D341Med (cell line): ENCODE data around the gene ZNF853.
"Not testable (repeated sequence)": the region's sequence is repeated elsewhere in the genome, so short reads cannot be mapped to it uniquely, and the experiment has no call there.

ENCODE experiments used
- DNase-seq: peaks from one replicate; pipeline ENCODE4 v3.0.0; 2012; ENCODE audit warnings: low spot score

ZNF853 gene

DNA sequence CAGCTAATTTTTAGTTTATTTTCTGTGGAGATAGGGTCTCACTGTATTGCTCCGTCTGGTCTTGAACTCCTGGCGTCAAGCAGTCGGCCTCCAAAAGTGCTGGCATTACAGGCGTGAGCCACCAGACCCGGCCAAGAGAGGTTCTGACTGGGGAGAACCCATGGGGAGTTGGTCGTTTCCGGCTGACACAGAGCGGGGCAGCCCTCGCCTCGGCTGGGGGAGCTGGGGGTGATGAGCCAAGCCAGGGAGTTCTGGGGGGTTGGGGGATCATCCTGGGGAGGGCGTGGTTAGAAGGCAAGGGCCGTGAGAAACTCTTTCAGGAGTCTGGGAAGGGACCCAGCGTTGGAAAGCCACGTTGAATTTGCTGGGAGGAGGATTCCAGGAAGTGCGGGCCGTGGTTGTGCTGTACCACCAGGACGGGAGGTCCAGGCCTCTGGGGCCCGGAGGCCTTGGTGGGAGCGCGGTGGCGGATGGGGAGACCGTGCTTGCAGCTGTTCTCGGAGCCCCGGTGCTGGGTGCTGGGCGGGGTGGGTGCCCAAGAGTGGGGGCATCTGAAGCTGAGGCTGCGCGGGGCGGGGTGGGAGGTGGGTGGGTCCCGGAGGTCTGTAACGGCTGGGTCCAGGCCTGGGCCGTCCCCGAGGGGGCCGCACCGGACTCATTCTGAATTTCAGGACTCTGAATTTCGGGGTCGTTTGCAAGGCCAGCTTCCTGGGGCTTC, 8.4 kb upstream of the ZNF853 start:
- peak; percentile 20 for DNase-seq

DNA sequence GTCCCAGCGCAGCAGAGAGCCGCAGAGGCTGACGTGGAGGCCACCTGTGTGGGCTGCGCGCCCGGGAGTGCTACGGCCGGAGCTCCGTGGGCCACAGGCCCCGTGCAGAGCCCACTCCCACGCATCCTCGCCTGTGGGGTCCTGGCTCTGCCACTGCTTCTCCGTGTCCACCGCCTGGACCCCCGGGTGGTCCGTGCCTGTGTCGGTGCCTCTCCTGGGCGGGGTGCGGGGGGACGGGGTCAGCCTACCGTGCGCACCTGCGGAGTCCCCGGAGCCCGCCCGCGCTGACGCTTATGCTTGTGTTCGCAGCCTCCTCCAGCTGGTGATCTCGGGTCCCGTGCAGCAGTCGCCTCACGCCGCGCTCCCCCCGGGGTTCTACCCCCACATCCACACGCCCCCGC, 7.8 kb upstream of the ZNF853 start:
- DNase-seq, result peak; percentile 25

DNA sequence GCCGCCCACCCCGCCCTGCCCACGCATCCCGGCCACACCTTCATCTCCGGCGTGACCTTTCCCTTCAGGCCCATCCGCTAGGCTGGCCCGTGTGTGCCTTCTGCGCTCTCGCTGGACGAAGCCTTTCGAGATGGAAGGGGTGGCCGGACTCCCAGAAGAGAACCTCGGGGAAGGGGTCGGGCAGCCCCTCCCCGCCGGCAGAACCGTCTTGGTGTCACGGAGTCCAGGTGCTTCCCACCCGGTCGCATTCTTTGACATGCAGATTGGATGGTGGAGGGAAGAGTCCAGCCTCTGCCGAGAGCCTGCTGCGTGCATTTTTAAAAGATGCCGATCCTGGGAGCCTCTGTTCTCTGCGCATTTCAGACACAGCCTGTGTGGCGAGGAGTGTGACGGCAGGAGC, 7.3 kb upstream of the ZNF853 start:
- no peak for DNase-seq

DNA sequence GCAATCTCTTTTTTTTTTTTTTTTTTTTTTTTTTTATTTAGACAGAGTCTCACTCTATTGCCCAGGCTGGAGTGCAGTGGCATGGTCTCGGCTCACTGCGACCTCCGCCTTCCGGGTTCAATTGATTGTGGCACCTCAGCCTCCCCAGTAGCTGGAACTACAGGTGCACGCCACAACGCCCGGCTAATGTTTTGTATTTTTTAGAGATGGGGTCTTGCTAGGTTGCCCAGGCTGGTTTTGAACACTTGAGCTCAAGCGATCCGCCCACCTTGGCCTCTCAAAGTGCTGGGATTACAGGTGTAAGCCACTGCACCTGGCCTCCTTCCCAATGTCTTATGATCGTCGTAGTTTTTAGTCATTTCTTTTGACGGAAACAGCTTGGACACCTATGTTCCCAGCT, 6.6 kb upstream of the ZNF853 start:
- DNase-seq, result no peak

DNA sequence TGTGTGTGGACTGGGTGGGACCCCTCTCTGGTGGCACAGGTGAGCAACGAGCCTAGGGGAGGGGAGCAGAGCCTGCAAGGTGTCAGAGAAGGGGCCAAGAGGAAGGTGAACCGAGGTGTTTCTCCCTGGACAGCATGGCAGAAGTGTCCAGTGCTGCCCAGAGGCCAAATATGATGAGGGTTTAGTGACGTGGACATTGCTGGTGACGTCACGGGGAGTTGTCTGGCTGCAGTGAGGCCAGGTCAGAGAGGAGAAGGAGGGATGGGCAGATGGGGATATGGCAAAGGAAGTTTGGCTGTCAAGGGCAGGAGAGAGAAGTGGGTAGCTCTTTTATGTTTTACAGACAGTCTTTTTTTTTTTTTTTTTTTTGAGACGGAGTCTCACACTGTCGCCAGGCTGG, 2.6 kb upstream of the ZNF853 start:
- peak; percentile 15 for DNase-seq

DNA sequence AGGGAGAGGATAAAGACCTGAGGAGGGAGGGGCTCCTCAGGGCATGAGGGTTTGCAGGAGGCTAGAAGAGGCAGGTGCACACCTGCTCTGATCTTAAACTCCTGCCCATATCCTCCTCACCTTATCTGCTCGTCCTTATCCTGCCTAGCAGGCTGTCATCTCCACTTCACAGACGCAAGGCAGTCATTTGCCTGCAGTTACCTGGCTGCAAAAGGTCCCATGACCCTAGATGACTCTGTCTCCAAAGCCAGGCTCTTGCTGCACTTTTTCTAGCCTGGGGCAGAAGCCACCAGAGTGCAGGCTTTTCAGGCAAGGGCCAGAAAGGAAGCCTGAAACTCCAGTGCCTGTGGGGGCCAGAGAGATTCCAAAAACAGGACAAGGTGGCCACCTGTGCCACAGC, 1.7 kb upstream of the ZNF853 start:
- peak; percentile 17 for DNase-seq

DNA sequence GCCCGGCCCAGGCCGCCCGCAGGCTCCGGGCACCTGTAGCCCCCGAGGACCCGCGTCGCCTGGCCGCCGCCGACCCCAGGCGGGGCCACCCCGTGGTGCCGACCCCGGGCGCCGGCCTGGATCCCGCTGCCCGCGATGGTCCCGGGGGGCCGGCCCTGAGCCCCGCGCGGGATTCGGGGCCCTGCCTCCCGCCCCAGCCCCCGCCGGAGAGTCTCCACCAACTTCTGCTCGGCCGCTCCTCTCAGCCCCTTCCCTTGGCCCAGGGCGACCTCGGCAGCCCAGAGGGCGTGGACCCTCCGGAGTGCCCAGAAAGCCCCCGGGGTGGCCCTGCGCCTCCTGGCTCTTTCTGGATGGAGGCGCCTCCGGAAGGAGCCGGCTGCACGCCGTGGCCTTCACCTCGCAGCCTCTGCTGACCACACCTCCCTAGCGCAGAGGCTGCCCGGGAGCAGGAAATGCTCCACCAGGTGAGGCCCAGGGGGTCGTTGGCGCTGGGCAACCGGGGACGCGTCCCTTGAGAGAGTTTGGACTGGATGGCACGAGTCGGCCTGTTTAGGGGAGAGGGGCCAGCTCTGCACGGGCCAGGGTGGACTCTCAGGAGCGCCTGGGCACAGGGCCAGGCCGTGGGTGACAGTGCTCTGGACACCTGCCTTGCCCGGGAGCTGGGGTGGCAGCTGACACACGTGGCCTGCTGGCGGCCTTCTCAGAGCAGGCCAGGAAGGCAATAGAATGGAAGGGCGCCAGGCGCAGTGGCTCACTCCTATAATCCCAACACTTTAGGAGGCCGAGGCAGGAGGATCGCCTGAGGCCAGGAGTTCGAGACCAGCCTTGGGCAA, 529 bp downstream of the ZNF853 start:
- peak; percentile 46 for DNase-seq

DNA sequence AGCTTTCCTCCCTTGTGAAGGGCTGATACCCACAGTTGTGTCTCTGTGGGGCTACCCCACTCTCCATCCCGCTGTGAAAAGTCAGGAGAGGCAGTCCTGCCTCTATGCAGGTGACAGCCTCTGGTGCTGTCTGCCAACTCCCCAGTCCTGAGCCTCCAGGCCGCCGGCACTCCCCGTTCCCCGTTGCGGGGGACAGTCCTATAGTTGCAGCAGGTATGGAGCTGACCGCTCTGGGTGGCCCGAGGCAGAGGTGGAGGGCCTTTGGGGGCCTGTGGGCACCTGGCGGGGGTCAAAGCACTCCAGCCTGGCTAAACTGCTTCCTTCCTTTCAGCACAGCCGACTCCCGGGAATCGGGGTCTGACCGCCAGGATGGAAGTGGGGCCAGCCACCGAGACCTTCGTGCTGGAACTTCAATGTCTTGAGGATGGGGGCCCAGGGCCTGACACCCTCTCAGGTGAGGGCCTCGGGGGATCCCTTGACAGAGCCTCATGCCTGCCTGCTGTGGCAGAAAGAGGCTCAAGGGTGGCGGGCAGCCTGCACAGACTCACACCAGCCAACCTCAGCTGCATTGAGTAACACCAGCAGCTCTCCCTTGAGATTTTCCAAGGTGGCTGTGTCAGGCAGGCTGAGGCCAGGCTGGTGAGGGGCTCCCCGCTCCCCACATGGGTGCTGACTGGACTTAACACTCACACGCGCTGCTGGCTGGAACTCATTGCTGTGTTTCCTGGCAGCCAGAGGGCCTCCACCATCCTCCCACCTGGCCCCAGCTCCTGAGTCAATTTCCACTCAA, 1.6 kb downstream of the ZNF853 start:
- no peak for DNase-seq

DNA sequence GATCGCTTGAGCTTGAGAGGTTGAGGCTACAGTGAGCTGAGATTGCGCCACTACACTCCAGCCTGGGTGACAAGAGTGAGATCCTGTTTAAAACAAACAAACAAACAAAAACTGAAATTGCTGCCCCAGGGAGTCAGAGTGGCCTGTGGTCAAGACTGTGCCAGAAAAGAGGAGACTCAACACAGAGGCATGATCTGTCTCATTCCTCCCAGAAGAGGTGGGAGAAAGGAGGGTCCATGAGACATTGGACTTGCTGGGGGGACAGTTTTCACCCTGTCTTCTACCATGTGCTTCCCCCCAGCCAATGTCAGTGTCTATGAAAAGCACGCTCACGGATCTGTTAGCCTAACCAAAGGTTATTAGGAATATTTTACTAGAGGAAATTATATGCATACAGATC, 3.2 kb downstream of the ZNF853 start:
- no peak for DNase-seq

DNA sequence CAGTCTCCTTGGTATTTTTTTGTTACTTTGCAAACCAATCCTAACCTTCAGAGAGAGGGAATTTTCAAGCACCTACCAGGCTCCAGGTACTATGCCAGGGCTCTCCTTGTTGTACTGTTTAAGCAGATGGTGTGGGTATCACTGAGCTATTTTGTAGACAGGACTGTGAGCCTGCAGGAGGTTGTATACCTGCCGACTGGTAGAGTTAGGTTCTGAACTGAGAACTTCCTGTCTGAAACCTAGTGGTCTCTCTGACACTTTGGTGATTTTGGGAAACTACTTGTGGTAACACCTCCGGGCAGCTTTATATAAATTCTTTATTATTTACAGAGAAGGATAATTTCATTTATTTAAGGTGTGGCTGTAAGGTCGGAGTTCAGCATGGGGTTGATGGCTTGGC, 4.6 kb downstream of the ZNF853 start:
- no peak for DNase-seq

DNA sequence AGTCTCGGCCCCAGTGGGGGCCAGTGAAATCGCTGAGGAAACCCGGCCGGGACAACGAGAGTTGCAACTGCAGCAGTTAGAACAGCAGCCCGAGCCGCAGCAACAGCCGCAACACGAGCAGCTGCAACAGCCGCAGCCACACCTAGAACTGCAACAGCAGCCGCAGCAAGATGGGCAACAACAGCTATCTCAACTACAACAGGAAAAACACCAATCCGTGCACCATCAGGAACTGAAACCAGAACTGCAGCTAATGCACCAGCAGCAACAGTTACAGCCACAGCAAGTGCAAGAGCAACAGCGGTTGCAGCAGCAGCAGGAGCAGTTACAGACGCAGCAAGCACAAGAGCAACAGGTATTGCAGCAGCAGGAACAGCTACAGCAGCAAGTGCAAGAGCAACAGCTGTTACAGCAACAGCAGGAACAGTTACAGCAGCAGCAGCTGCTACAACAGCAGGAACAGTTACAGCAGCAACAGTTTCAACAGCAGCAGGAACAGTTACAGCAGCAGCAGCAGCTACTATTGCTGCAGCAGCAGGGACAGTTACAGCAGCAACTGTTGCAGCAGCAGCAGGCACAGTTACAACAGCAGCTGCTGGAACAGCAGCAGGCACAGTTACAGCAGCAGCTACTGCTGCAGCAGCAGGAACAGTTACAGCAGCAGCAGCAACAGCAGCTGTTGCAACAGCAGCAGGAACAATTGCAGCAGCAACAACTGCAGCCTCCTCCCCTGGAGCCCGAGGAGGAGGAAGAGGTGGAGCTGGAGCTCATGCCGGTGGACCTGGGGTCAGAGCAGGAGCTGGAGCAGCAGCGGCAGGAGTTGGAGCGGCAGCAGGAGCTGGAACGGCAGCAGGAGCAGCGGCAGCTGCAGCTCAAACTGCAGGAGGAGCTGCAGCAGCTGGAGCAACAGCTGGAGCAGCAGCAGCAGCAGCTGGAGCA, 6.1 kb downstream of the ZNF853 start:
- DNase-seq, result no peak

DNA sequence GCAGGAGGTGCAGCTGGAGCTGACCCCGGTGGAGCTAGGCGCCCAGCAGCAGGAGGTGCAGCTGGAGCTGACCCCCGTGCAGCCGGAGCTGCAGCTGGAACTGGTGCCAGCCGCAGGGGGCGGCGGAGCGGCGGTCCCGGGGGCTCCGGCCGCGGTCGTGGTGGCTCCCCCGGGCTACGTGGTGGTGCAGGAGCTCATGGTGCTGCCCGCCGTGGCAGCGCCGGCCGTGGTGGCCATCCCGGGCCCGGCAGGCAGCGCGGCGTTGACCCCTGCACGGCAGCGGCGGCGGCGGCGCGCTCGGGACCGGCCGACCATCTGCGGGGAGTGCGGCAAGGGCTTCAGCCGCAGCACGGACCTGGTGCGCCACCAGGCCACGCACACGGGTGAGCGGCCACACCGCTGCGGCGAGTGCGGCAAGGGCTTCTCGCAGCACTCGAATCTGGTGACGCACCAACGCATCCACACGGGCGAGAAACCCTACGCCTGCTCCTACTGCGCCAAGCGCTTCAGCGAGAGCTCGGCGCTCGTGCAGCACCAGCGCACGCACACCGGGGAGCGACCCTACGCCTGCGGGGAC, 6.8 kb downstream of the ZNF853 start:
- no peak for DNase-seq

DNA sequence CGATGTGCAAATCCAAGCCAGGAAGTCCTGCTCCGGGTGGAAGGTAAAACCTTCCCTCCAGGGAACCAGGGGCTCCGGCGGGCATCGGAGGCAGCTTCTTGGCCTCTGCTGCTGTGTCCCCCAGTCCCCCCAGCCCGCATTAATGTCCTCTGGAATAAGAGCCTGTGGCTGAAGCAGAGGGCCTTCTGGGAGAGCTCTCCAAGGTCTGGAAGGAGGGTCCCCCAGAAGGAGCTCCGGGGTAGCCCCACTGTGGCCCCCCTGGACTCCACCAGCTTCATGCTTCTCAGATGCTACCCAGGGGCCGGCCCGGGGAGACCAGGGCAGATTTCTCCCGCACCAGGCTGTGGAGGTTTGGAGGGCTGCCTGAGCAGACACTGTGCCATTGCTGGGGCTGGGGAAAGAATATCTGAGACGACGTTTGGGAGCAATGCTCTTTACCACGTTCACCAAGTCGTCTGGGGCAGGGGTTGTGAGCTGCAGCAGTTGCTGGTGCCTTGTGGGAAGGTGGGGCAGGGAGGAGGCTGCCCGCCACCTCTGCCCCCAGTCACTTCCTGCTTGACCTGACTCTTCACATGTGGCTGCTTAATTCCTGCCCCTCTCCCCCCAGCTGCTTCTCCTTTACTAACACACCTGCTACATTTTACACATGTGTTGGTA, 8.3 kb downstream of the ZNF853 start:
- no peak for DNase-seq

DNA sequence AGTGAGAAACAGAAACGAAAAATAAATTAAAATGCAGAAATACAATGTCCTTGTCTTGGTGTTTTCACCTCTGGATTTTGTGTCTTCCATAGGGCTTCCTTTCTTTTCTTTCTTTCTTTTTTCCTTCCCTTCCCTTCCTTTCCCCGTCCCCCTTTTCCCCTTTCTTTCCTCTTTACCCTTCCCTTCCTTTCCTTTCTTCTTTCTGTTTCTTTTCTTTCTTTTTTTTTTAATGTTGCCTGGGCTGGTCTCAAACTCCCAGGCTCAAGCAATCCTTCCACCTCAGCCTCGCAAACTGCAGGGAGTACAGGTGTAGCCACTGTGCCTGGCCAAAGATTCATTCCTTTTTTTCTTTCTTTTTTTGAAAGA, 8.8 kb downstream of the ZNF853 start:
- no peak for DNase-seq

DNA sequence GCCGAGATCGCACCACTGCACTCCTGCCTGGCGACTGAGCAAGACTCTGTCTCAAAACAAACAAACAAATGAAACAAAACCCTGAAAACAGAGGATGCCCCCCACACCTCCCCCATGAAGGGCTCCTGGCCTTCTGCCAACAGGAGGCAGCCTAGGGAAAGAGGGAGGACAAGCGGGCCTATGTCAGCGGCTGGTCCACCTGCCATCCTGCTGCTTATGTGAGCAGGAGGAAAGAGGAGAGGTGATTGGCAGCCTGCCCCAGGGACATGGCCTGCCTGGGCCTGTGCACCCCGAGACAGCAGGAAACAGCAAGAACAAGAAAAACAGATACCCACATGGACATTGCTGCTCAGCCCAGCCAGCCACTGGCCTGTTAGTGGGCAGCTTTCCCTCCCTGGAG, 12.6 kb downstream of the ZNF853 start:
- DNase-seq, result no peak

DNA sequence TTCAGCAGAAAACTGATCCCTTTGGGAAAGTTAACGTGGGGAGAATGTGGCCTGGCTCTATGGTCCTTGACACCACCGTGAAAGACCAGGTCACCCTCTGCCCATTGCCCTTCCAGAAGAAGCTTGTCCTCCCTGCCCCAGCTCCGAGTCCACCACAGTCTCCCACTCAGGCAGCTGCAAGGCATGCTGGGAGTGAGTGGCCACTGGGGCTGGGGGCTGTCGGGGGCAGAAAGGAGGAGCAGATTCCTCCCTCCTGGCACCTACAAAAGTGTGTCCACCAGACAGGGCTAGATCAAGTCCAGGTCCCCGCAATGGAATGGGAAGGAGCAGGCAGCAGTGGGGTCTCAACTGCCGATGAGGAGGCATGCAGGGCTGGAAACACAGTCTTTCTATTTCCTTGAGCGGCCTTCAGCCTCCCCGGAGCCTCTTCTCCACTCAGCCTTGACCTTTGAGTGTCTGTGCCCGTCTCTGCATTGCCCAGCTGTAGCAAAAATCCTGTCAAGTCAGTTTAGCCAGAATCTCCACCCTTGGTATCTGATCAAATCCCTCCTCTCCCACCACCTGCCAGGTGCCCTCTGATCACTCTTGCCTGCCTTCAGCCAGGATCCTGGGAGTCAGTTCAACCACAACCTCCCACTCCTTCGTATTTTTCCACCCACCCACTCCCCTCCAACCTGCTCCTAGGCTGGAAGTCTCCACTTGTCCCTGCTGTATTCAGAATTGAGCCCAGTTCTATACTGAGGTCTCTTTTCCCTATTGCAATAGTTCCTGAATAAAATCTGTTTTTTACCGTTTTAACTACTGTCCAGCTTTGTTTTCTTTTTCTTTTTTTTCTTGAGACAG, 14.8 kb downstream of the ZNF853 start:
- no peak for DNase-seq

DNA sequence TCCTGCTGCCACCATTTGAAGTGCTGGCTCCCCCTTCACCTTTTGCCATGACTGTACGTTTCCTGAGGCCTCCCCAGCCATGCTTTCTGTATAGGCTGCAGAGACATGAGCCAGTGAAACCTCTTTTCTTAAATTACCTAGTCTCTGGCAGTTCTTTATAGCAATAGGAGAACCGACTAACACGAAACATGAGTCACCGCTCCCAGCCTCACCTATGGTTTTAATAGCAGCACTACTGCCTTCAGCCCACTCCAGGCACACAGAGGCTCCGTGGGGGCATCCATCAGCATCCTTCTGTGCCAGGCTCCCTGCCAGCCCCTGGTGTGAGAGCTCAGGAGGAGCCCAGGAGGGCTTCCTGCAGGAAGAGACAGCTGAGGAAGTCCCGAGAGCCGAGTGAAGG, 16.2 kb downstream of the ZNF853 start:
- no peak for DNase-seq

DNA sequence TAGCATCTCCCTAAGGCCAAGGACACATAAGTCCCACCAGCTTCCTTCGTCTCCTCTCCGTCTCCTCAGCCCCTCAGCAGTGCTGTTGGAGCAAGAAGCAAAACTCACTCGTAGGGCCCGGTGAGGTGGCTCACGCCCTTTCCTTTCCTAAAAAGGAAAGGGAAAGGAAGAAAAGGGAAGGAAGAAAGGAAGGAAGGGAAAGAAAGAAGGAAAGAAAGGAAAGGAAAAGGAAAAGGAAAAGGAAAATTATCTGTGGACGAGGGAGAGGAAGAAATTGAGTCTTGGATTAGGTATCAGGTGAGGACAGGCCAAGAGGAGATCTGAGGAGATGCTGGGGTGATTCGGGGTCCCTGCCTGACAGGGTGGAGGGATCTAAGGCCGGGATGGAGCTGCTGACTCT, 18.6 kb downstream of the ZNF853 start:
- no peak for DNase-seq

DNA sequence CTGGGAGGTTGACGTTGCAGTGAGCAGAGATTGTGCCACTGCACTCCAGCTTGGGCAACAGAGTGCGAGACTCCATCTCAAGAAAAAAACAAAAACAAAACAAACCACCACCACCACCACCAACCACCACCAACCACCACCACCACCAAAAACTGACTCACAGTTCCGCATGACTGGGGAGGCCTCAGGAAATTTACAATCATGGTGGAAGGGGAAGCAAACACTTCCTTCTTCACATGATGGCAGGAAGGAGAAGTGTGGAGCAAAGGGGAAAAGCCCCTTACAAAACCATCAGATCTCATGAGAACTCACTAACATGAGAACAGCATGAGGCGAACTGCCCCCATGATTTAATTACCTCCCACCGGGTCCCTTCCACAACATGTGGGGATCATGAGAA, 19.6 kb downstream of the ZNF853 start:
- not testable (repeated sequence) for DNase-seq
